Mesenchymal stem cell (in vitro differentiated cells and primary cell): ENCODE data around the gene LTB4R.
A peak's percentile ranks its signal among the peaks of the same experiment; 100 is the strongest.

ENCODE experiments used
- DNase-seq: peaks from one replicate; pipeline ENCODE4 v3.0.0-alpha.2; 2013
- H2AFZ ChIP-seq: one replicate; pipeline ENCODE4 v1.6.1; 2013; ENCODE audit warnings: low read depth, mild to moderate bottlenecking, control low read depth, inconsistent platforms, low read length, moderate library complexity
- H2AK5ac ChIP-seq: 2 replicates; pipeline ENCODE4 v1.6.1; 2013; ENCODE audit warnings: low read length, moderate library complexity, mild to moderate bottlenecking, inconsistent platforms; ENCODE audit not compliant: severe bottlenecking
- H2BK120ac ChIP-seq: one replicate; pipeline ENCODE4 v1.6.1; 2013; ENCODE audit warnings: low read depth, mild to moderate bottlenecking, inconsistent platforms, low read length, moderate library complexity
- H2BK12ac ChIP-seq, 2 experiments: one replicate each; pipeline ENCODE4 v1.6.1; 2013; ENCODE audit warnings: inconsistent platforms in 2 of 2, low read length in 2 of 2, mild to moderate bottlenecking in 2 of 2, moderate library complexity in 2 of 2, control low read depth in 1 of 2
- H2BK15ac ChIP-seq: one replicate; pipeline ENCODE4 v1.6.1; 2013; ENCODE audit warnings: mild to moderate bottlenecking, low read depth, inconsistent platforms; ENCODE audit not compliant: poor library complexity, severe bottlenecking
- H2BK5ac ChIP-seq: 2 replicates; pipeline ENCODE4 v1.6.1; 2013; ENCODE audit warnings: low read depth, mild to moderate bottlenecking, low read length, control low read depth, inconsistent platforms; ENCODE audit not compliant: poor library complexity, severe bottlenecking
- H3K14ac ChIP-seq, 2 experiments: one replicate each; pipeline ENCODE4 v1.6.1; 2013; ENCODE audit warnings: inconsistent platforms in 2 of 2, low read length in 2 of 2, control low read depth in 1 of 2, mild to moderate bottlenecking in 1 of 2, moderate library complexity in 1 of 2
- H3K18ac ChIP-seq, 2 experiments: one replicate each; pipeline ENCODE4 v1.6.1; 2013; ENCODE audit warnings: inconsistent platforms in 2 of 2, low read length in 2 of 2, control low read depth in 1 of 2, low read depth in 1 of 2, mild to moderate bottlenecking in 1 of 2
- H3K23ac ChIP-seq, 2 experiments: one replicate each; pipeline ENCODE4 v1.6.1; 2013; ENCODE audit warnings: inconsistent platforms in 2 of 2, low read length in 2 of 2, mild to moderate bottlenecking in 2 of 2, moderate library complexity in 2 of 2, control low read depth in 1 of 2
- H3K27ac ChIP-seq: 2 replicates; pipeline ENCODE4 v1.5.1; 2013; ENCODE audit warnings: mild to moderate bottlenecking, moderate library complexity, low read length, control low read depth, inconsistent platforms; ENCODE audit not compliant: poor library complexity, severe bottlenecking
- H3K27me3 ChIP-seq, 2 experiments: 2 replicates each; pipeline versions ENCODE4 v1.6.1 to v1.7.0; 2013; ENCODE audit warnings: low read length in 2 of 2, mild to moderate bottlenecking in 2 of 2, moderate library complexity in 2 of 2, control low read depth in 1 of 2, inconsistent platforms in 1 of 2; ENCODE audit not compliant: control insufficient read depth in 1 of 2, insufficient read depth in 1 of 2
- H3K36me3 ChIP-seq, 2 experiments: 2 replicates each; pipeline versions ENCODE4 v1.6.1 to v1.7.0; 2013; ENCODE audit warnings: low read length in 2 of 2, control low read depth in 1 of 2, inconsistent platforms in 1 of 2, low read depth in 1 of 2, mild to moderate bottlenecking in 1 of 2; ENCODE audit not compliant: insufficient read depth in 2 of 2, control insufficient read depth in 1 of 2
- H3K4ac ChIP-seq, 2 experiments: one replicate each; pipeline ENCODE4 v1.6.1; 2013; ENCODE audit warnings: inconsistent platforms in 2 of 2, low read length in 2 of 2, mild to moderate bottlenecking in 2 of 2, moderate library complexity in 2 of 2, control low read depth in 1 of 2, low read depth in 1 of 2
- H3K4me1 ChIP-seq: 2 replicates; pipeline ENCODE4 v1.6.1; 2013; ENCODE audit warnings: low read depth, low read length, control low read depth; ENCODE audit not compliant: control insufficient read depth, insufficient read depth
- H3K4me2 ChIP-seq: 2 replicates; pipeline ENCODE4 v1.6.1; 2013; ENCODE audit warnings: low read length, mild to moderate bottlenecking, inconsistent platforms; ENCODE audit not compliant: poor library complexity, severe bottlenecking
- H3K4me3 ChIP-seq, 2 experiments: 2 replicates each; pipeline versions ENCODE4 v1.5.1 to v1.7.0; 2013; ENCODE audit warnings: low read length in 2 of 2, mild to moderate bottlenecking in 2 of 2, control low read depth in 1 of 2, low read depth in 1 of 2; ENCODE audit not compliant: insufficient read depth in 1 of 2
- H3K79me1 ChIP-seq: replicated peaks from 2 replicates; pipeline ENCODE4 v1.6.1; 2013; ENCODE audit warnings: mild to moderate bottlenecking, control low read depth, low read length, inconsistent platforms; ENCODE audit not compliant: poor library complexity, severe bottlenecking
- H3K9ac ChIP-seq: 2 replicates; pipeline ENCODE4 v1.7.0; 2013; ENCODE audit warnings: mild to moderate bottlenecking, low read length, moderate library complexity
- H3K9me3 ChIP-seq: 2 replicates; pipeline ENCODE4 v1.7.0; 2013; ENCODE audit warnings: mild to moderate bottlenecking, low read length; ENCODE audit not compliant: control insufficient read depth
- H4K8ac ChIP-seq: one replicate; pipeline ENCODE4 v1.6.1; 2013; ENCODE audit warnings: inconsistent platforms, mild to moderate bottlenecking, low read length, moderate library complexity
- H4K91ac ChIP-seq: one replicate; pipeline ENCODE4 v1.6.1; 2013; ENCODE audit warnings: mild to moderate bottlenecking, low read length, inconsistent platforms
- WGBS: methylation state at CpG from one replicate; pipeline ENCODE4 v1.1.7; 2013; ENCODE audit warnings: mixed read lengths; 5-methylcytosine and 5-hydroxymethylcytosine counted together

LTB4R gene

DNA sequence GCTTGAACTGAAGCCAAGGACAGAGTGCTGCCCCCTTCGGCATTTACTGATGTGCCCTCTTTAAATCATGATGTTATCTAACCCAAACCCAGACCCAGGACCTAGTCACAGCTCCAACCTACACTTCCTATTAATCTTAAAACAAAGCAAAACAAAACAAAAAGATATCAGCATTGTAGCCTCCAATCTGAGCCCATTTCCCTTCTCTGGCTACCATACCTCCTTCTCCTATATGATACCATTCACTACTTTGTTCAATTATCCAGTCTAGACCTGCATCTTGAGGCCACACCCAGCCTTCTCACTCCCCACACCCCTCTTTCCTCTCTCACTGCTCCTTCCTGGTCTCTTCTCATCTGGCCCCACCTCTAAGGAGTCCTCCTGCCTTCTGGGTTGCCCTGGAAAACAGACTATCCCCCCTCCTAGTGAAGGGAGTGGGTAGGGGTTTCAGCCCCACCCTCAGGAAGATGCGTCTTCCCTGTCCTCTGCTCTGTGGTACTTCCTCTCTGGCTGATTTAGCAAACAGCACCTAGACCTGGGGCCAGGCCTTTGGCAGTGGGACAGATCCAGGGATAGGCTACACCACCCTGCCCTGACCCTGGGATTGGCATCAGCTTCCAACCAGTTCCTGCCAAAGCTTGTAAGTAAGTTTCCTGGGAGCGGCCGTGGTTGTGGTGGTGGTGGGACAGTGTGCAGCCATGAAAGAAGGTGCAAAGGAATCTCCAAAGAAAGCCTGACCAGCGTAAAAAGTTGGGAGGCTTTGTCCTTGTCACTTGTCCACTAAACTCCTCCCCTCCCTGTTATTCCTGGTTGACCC is 3.3 kb downstream of the LTB4R start:
- 94% methylated on average over 4 of the region's 5 CpGs for WGBS
- no peak overlapping the region for H4K91ac ChIP-seq
- no peak overlapping the region for H2BK5ac ChIP-seq
- no peak overlapping the region for H3K9ac ChIP-seq
- no peak overlapping the region for H3K4me2 ChIP-seq
- DNase-seq: no peak
- peak overlapping the region in 1 of 2 experiments; percentile 54 for H2BK12ac ChIP-seq
- peaks cover 3% of the 10 kb centered on the region for H3K4me1 ChIP-seq
- no peak overlapping the region for H2AFZ ChIP-seq
- peaks cover 7 to 19% of the 10 kb centered on the region in 2 experiments for H3K27me3 ChIP-seq
- no peak overlapping the region for H3K23ac ChIP-seq
- peaks cover 0 to 21% of the 10 kb centered on the region in 2 experiments for H3K36me3 ChIP-seq
- H3K27ac ChIP-seq: no peak overlapping the region
- no peaks in the 10 kb centered on the region for H3K9me3 ChIP-seq
- no peak overlapping the region for H3K4ac ChIP-seq
- no peaks in the 10 kb centered on the region for H3K79me1 ChIP-seq
- no peak overlapping the region for H3K14ac ChIP-seq
- no peak overlapping the region for H3K18ac ChIP-seq
- no peak overlapping the region for H2BK120ac ChIP-seq
- H2AK5ac ChIP-seq: no peak overlapping the region
- no peak overlapping the region for H3K4me3 ChIP-seq
- no peak overlapping the region for H4K8ac ChIP-seq
- H2BK15ac ChIP-seq: no peak overlapping the region

- Histone ChIP-seq H2BK120ac (no peak overlapping the region), H2AK5ac (no peak overlapping the region), H2BK12ac (no peak overlapping the region), H4K91ac (peak overlapping the region; percentile 32), H3K27me3 (peaks cover 11 to 24% of the 10 kb centered on the region in 2 experiments), H3K14ac (no peak overlapping the region), H3K18ac (no peak overlapping the region), H3K4me2 (no peak overlapping the region), H3K9me3 (no peaks in the 10 kb centered on the region), H3K23ac (no peak overlapping the region), H2AFZ (no peak overlapping the region), H2BK5ac (no peak overlapping the region), H2BK15ac (no peak overlapping the region), H3K27ac (no peak overlapping the region), H3K4ac (no peak overlapping the region), H4K8ac (no peak overlapping the region), H3K36me3 (peaks cover 0 to 14% of the 10 kb centered on the region in 2 experiments), H3K79me1 (no peaks in the 10 kb centered on the region), H3K4me1 (peaks cover 3% of the 10 kb centered on the region), H3K9ac (no peak overlapping the region), H3K4me3 (no peak overlapping the region)
- DNase-seq: no peak
- WGBS: 97% methylated on average over 8 of the region's 10 CpGs
These were observed 4.0 kb downstream of the LTB4R start for GRCh38 chr14:24315243-24315806.

- no peaks in the 10 kb centered on the region for H3K79me1 ChIP-seq
- H4K91ac ChIP-seq: peak overlapping the region; percentile 45
- no peak overlapping the region for H2BK5ac ChIP-seq
- H2BK120ac ChIP-seq: no peak overlapping the region
- H3K4me3 ChIP-seq: no peak overlapping the region
- peaks cover 11 to 27% of the 10 kb centered on the region in 2 experiments for H3K27me3 ChIP-seq
- no peak overlapping the region for H3K14ac ChIP-seq
- no peaks in the 10 kb centered on the region for H3K4me1 ChIP-seq
- no peak overlapping the region for H3K27ac ChIP-seq
- no peak overlapping the region for H2BK15ac ChIP-seq
- H3K9ac ChIP-seq: no peak overlapping the region
- H3K36me3 ChIP-seq: peaks cover 0 to 7% of the 10 kb centered on the region in 2 experiments
- no peak overlapping the region for H3K4me2 ChIP-seq
- no peak overlapping the region for H3K18ac ChIP-seq
- H2AFZ ChIP-seq: no peak overlapping the region
- H3K4ac ChIP-seq: no peak overlapping the region
- WGBS: 86% methylated on average over 70 of the region's 70 CpGs
- H2AK5ac ChIP-seq: no peak overlapping the region
- no peak overlapping the region for H3K23ac ChIP-seq
- peak overlapping the region; percentile 31 for H4K8ac ChIP-seq
- H3K9me3 ChIP-seq: no peaks in the 10 kb centered on the region
- no peak overlapping the region for H2BK12ac ChIP-seq
- no peak for DNase-seq
These were observed 4.7 kb downstream of the LTB4R start for GRCh38 chr14:24315807-24316596.

- no peaks in the 10 kb centered on the region for H3K79me1 ChIP-seq
- H3K4me2 ChIP-seq: no peak overlapping the region
- H3K9ac ChIP-seq: no peak overlapping the region
- DNase-seq: no peak
- no peak overlapping the region for H2BK120ac ChIP-seq
- H2AK5ac ChIP-seq: no peak overlapping the region
- no peak overlapping the region for H3K27ac ChIP-seq
- 90% methylated on average over 17 of the region's 18 CpGs for WGBS
- H3K27me3 ChIP-seq: peaks cover 11 to 27% of the 10 kb centered on the region in 2 experiments
- H2BK5ac ChIP-seq: no peak overlapping the region
- H3K9me3 ChIP-seq: no peaks in the 10 kb centered on the region
- no peak overlapping the region for H2AFZ ChIP-seq
- no peak overlapping the region for H4K8ac ChIP-seq
- H3K4ac ChIP-seq: no peak overlapping the region
- no peak overlapping the region for H2BK12ac ChIP-seq
- no peak overlapping the region for H3K18ac ChIP-seq
- H3K14ac ChIP-seq: peak overlapping the region in 1 of 2 experiments; percentile 76
- no peak overlapping the region for H3K4me3 ChIP-seq
- peaks cover 0 to 1% of the 10 kb centered on the region in 2 experiments for H3K36me3 ChIP-seq
- H4K91ac ChIP-seq: peak overlapping the region; percentile 8
- peaks cover 1% of the 10 kb centered on the region for H3K4me1 ChIP-seq
- H2BK15ac ChIP-seq: no peak overlapping the region
- peak overlapping the region in 1 of 2 experiments; percentile 17 for H3K23ac ChIP-seq
These were observed 5.3 kb downstream of the LTB4R start for GRCh38 chr14:24316597-24316950.
